Right cardiac atrium (tissue), 5 donors: ENCODE data around the gene BCORL1. TPM values are rescaled to one million over a fixed set of nuclear protein-coding genes. Genes with fewer than 3 reads are reported as not detected.

Experiments used
- ATAC-seq, 2 donors: fragments of 200-7000 bp; cut with Tn5 transposase; one replicate each; pipeline versions ENCODE4 v1.8.0 to v1.9.1; 2020; ENCODE audit warnings: moderate library complexity in 2 of 2, mild to moderate bottlenecking in 1 of 2
- DNase-seq, 3 donors: peaks; one replicate each; pipeline ENCODE4 v3.0.0-alpha.2; 2020
- H3K27ac ChIP-seq: one replicate; pipeline ENCODE4 v1.5.1; 2013; ENCODE audit warnings: mild to moderate bottlenecking, low read length, control low read depth, moderate library complexity
- H3K27me3 ChIP-seq: one replicate; pipeline ENCODE4 v1.6.1; 2013; ENCODE audit not compliant: control insufficient read depth, insufficient read depth
- H3K4me1 ChIP-seq: one replicate; pipeline ENCODE4 v1.6.1; 2013; ENCODE audit warnings: low read length; ENCODE audit not compliant: control insufficient read depth, insufficient read depth
- H3K4me3 ChIP-seq: one replicate; pipeline ENCODE4 v1.5.1; 2013; ENCODE audit warnings: low read length, control low read depth
- H3K9me3 ChIP-seq: one replicate; pipeline ENCODE4 v1.6.1; 2013; ENCODE audit warnings: low read length; ENCODE audit not compliant: control insufficient read depth
- WGBS: extraction: QIAGEN DNeasy Blood & Tissue Kit; methylation state at CpG from one replicate; pipeline ENCODE4 v1.1.7; 2013; 5-methylcytosine and 5-hydroxymethylcytosine counted together
- intact Hi-C, 4 donors: fragments of 100-400 bp; cut with DNase I; formaldehyde crosslinking; loops; one replicate each; pipeline versions ENCODE4 v1.11.0 to v1.14.0; 2022 to 2023
- polyA plus RNA-seq: library from polyadenylated mRNA; stranded (reverse); fragments of 200-250 nt; gene quantifications from one replicate; pipeline ENCODE4 v1.2.3, GENCODE V29; 2013
- total RNA-seq, 4 donors: library from RNA; stranded (reverse); fragmentation: NEBNext Ultra II Directional; extraction: Animal tissue kit (Norgen Biotek cat#: 25700); gene quantifications; one replicate each; pipeline ENCODE4 v1.2.1, GENCODE V29; 2021
- donor health status: healthy with polysubstance abuse.
- donor health status: DM: no; HTN: yes; CAD: no.
- donor health status: DM: no; HTN: no; CAD: no.
- donor health status: DM: no; HTN: yes; CAD: no; lungs with severe emphysema.
- donor health status: DM: yes; HTN: yes; CAD: no.

BCORL1 gene
- total and polyA plus RNA-seq, 5 donors = 5.0 to 13.8 (median 11.4) TPM

DNA sequence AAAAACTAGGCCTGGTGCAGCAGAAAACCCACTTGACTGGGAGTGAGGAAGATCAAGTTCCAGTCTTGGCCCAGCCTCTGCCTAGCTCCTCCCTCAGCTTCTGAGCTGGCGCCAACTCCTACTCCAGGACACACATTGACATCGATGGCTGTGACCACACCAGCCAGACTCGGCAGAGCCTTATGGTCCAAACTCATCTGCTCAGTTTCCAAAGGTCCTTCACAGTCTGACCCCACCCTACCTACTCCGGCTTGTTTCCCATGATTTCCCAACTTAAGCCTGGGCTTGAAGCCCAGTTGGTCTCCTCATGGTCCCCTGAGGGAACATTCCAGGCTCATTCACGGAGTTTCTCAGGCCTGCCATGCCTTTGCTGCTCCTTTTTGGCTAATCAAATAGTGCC is 117.7 kb downstream of the BCORL1 start:
- DNase-seq (peak; percentile 84 to 88 (median 88)), ATAC-seq (peak; percentile 89 to 95)
- Histone ChIP-seq H3K27ac (peak overlapping the region; percentile 72), H3K4me3 (no peak overlapping the region), H3K4me1 (peaks cover 13% of the 10 kb centered on the region), H3K9me3 (no peaks in the 10 kb centered on the region), H3K27me3 (no peaks in the 10 kb centered on the region)
- 33% methylated on average over 5 of the region's 5 CpGs for WGBS
- intact Hi-C loops = no loop called here

DNA sequence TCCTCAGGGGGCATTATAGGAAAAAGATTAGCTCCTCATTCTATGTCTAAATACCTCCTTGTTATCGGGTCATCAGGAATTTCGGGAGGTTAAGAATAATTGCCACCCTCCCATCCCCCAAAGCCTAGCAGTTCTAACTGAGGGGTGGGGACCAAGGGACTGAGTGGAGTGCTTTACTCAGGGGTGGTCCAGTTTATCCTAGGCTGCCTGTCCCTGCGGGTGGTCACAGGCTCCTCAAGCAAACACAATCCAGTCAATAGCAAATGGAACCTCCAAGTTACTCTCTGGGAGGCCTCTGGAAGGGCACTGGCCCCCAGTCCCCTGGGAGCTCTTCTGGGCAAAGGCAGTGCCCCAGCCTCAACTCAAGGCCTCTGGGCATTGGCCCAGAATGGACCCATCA is 121.2 kb downstream of the BCORL1 start:
- DNase-seq = no peak
- H3K27me3 ChIP-seq = no peaks in the 10 kb centered on the region
- no peak overlapping the region for H3K27ac ChIP-seq
- H3K4me1 ChIP-seq = peaks cover 13% of the 10 kb centered on the region
- no peak for ATAC-seq
- WGBS = 47% methylated on average over 3 of the region's 3 CpGs
- intact Hi-C loops = no loop called here
- no peaks in the 10 kb centered on the region for H3K9me3 ChIP-seq
- no peak overlapping the region for H3K4me3 ChIP-seq

DNA sequence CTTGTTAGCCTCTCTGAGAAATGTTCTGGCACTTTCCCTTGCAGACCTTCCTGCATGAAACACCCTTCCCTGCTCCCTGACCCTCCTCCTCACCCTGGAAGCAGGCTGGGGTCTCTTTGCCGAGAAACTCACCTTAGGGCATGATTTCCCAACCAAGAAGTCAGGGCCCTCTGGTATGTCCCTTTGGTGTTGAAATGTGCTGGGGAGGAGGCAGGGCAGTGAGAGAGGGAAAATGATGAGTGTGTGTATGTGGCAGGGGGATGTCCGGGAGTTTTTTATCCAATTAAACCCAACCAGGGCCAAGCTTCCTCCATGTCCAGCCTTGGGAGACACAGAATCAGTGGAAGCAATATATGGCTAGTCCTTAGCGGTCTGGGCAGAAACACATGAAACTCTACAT is 122.8 kb downstream of the BCORL1 start:
- intact Hi-C loops = no loop called here
- WGBS = 73% methylated on average over 3 of the region's 3 CpGs
- Histone ChIP-seq H3K27ac (no peak overlapping the region), H3K4me3 (no peak overlapping the region), H3K9me3 (no peaks in the 10 kb centered on the region), H3K4me1 (peaks cover 9% of the 10 kb centered on the region), H3K27me3 (no peaks in the 10 kb centered on the region)
- DNase-seq (no peak), ATAC-seq (no peak)

DNA sequence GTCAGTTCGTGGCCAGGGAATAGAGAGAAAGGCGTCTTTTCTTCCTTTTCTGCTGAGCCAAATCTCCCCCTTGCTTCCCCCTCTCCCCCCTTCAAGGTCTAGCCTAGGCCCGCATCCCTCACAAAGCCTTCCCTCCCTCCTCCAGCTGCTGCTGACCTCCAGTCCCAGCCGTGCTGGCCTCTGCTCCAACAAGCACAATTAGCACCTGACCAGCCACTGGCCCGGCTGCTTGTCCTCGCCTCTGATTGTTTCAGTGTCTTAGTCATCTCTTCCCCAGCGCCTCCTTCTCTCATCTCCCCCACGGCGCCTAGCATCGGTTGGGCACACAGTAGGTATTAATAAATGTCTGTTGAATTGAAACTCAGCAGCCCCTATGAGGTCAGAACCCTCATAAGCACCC is 123.6 kb downstream of the BCORL1 start:
- Histone ChIP-seq H3K9me3 (no peaks in the 10 kb centered on the region), H3K4me3 (no peak overlapping the region), H3K4me1 (peaks cover 9% of the 10 kb centered on the region), H3K27ac (no peak overlapping the region), H3K27me3 (no peaks in the 10 kb centered on the region)
- 52% methylated on average over 10 of the region's 10 CpGs for WGBS
- ATAC-seq (no peak), DNase-seq (peak in 1 of 3 donors; percentile 61)
- intact Hi-C loops = no loop called here

Other genes starting within 250 kb of the BCORL1 start
- 1 to 10 TPM; 2.4 to 4.1 (median 3.2) TPM for gene XPNPEP2, start 243.7 kb upstream of the BCORL1 start, total RNA-seq
- gene XPNPEP2, start 243.7 kb upstream of the BCORL1 start, polyA plus RNA-seq = 1.3 TPM
- gene SASH3, start 202.7 kb upstream of the BCORL1 start, total RNA-seq = 1 to 10 TPM; 2.1 to 6.0 (median 4.5) TPM
- gene SASH3, start 202.7 kb upstream of the BCORL1 start, polyA plus RNA-seq = 0.93 TPM
- 10 to 100 TPM in 3 of 4 donors, 1 to 10 TPM in 1; 9.3 to 16.7 (median 11.3) TPM for gene ZDHHC9, start 138.7 kb upstream of the BCORL1 start, total RNA-seq
- gene ZDHHC9, start 138.7 kb upstream of the BCORL1 start, polyA plus RNA-seq = 6.3 TPM
- 10 to 100 TPM in 1 of 4 donors, 1 to 10 TPM in 3; 8.1 to 11.2 (median 8.5) TPM for gene UTP14A, start 76.5 kb upstream of the BCORL1 start, total RNA-seq
- gene UTP14A, start 76.5 kb upstream of the BCORL1 start, polyA plus RNA-seq = 6.2 TPM
- 1 to 10 TPM; 3.1 to 5.6 (median 3.9) TPM for gene ELF4, start 127.9 kb downstream of the BCORL1 start, total RNA-seq
- 1.7 TPM for gene ELF4, start 127.9 kb downstream of the BCORL1 start, polyA plus RNA-seq
- 100 to 1,000 TPM in 1 of 4 donors, 10 to 100 TPM in 3; 82.0 to 102 (median 89.9) TPM for gene AIFM1, start 183.2 kb downstream of the BCORL1 start, total RNA-seq
- gene AIFM1, start 183.2 kb downstream of the BCORL1 start, polyA plus RNA-seq = 129 TPM
- gene RAB33A, start 189.3 kb downstream of the BCORL1 start, total RNA-seq = 10 to 100 TPM in 3 of 4 donors, 1 to 10 TPM in 1; 9.8 to 21.9 (median 18.9) TPM
- 11.3 TPM for gene RAB33A, start 189.3 kb downstream of the BCORL1 start, polyA plus RNA-seq